ENCODE measurements around the gene SDR42E1. TPM values are rescaled to one million over a fixed set of nuclear protein-coding genes. Genes with fewer than 3 reads are reported as not detected.
"Not testable (repeated sequence)": the region's sequence is repeated elsewhere in the genome, so short reads cannot be mapped to it uniquely, and the experiment has no call there.

The SDR42E1 gene
- total RNA-seq, 4 donors from 2014 or later = under 0.01 to 0.59 (median 0.26) TPM

GRCh38 chr16:82016964-82017363 is 5.7 kb upstream of the SDR42E1 start:
- H3K27ac ChIP-seq = no peak overlapping the region
- H3K9me3 ChIP-seq = peaks cover 0 to 10% (median 3%) of the 10 kb centered on the region in 4 donors
- TF ChIP-seq, protein P1, sequence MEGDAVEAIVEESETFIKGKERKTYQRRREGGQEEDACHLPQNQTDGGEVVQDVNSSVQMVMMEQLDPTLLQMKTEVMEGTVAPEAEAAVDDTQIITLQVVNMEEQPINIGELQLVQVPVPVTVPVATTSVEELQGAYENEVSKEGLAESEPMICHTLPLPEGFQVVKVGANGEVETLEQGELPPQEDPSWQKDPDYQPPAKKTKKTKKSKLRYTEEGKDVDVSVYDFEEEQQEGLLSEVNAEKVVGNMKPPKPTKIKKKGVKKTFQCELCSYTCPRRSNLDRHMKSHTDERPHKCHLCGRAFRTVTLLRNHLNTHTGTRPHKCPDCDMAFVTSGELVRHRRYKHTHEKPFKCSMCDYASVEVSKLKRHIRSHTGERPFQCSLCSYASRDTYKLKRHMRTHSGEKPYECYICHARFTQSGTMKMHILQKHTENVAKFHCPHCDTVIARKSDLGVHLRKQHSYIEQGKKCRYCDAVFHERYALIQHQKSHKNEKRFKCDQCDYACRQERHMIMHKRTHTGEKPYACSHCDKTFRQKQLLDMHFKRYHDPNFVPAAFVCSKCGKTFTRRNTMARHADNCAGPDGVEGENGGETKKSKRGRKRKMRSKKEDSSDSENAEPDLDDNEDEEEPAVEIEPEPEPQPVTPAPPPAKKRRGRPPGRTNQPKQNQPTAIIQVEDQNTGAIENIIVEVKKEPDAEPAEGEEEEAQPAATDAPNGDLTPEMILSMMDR (IDR thresholded peaks at IDR 0.05) = no peak
- H3K27me3 ChIP-seq = no peaks in the 10 kb centered on the region
- peak in 1 of 2 donors; percentile 17 for DNase-seq (ENCODE audit: low spot score in 2 of 2)
- WGBS, 2 donors = 43 to 63% methylated on average over 2 of the region's 2 CpGs
- no peaks in the 10 kb centered on the region for H3K4me1 ChIP-seq
- H3K4me3 ChIP-seq = no peak overlapping the region
- H3K36me3 ChIP-seq = no peaks in the 10 kb centered on the region

DNA sequence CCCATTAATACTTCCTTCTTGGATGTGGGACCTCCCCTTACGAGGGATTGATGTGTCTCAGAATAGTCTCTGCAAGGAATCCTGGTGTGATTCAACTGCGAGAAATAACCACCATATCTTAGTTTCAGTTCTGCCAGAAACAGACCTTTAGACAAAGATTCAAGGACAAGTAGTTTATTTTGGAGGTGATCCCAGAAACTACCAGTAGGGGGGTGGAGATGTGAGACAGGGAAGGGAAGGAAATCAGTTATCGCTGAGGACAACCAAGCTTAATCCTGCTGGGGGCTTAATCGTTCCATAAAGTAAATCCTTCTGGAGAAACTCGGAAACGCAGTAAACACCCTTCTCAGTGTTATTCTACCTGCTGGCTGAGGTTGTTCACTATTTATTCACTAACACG is 5.0 kb upstream of the SDR42E1 start:
- peaks cover 0 to 10% (median 3%) of the 10 kb centered on the region in 4 donors for H3K9me3 ChIP-seq
- no peaks in the 10 kb centered on the region for H3K4me1 ChIP-seq
- H3K4me3 ChIP-seq = no peak overlapping the region
- peak in 1 of 2 donors; percentile 14 for DNase-seq (ENCODE audit: low spot score in 2 of 2)
- TF ChIP-seq EP300 (IDR thresholded peaks at IDR 0.05) (no peak), POLR2A (IDR thresholded peaks at IDR 0.05) (no peak)
- TF ChIP-seq, protein P1 (IDR thresholded peaks at IDR 0.05) = no peak
- peak overlapping the region in 2 of 4 donors; percentile 16 to 17 for H3K27ac ChIP-seq
- WGBS, 2 donors = 38 to 43% methylated on average over 7 of the region's 7 CpGs
- peaks cover 0 to 4% of the 10 kb centered on the region in 2 donors for H3K27me3 ChIP-seq
- H3K36me3 ChIP-seq = no peaks in the 10 kb centered on the region

- TF ChIP-seq, protein P1 (IDR thresholded peaks at IDR 0.05) = no peak
- no peak for TF ChIP-seq EP300 (IDR thresholded peaks at IDR 0.05)
- no peak for TF ChIP-seq POLR2A (IDR thresholded peaks at IDR 0.05)
- DNase-seq (ENCODE audit: low spot score in 2 of 2) = no peak
- Histone ChIP-seq H3K27ac (no peak overlapping the region), H3K4me1 (no peaks in the 10 kb centered on the region), H3K36me3 (no peaks in the 10 kb centered on the region), H3K4me3 (no peak overlapping the region), H3K9me3 (peaks cover 0 to 24% (median 3%) of the 10 kb centered on the region in 4 donors), H3K27me3 (peaks cover 0 to 11% of the 10 kb centered on the region in 2 donors)
- 92 to 96% methylated on average over 2 of the region's 2 CpGs for WGBS, 2 donors
Observed at GRCh38 chr16:82013139-82013538, 1.9 kb upstream of the SDR42E1 start.

DNA sequence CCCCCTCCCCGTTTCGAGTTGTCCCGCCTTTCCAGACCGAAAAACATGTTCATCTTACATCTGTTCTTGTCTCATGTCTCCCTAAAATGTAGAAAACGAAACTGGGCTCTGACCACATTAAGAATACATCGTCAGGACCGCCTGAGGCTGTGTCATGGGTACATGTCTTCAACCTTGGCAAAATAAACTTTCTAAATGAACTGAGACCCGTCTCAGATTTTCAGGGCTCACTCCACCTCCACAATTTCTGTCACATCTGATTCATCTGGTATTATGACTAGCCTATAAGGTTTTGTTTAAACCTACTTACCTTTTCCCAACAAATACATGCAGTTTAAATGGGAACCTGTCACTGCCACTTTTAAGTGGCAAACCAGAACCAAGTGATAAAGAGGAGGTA is 621 bp downstream of the SDR42E1 start:
- H3K4me1 ChIP-seq = no peaks in the 10 kb centered on the region
- no peak overlapping the region for H3K27ac ChIP-seq
- no peaks in the 10 kb centered on the region for H3K36me3 ChIP-seq
- TF ChIP-seq POLR2A (IDR thresholded peaks at IDR 0.05) (no peak), EP300 (IDR thresholded peaks at IDR 0.05) (no peak)
- TF ChIP-seq, protein P1 (IDR thresholded peaks at IDR 0.05) = no peak
- peaks cover 0 to 11% of the 10 kb centered on the region in 2 donors for H3K27me3 ChIP-seq
- peak overlapping the region in 2 of 4 donors; percentile 38 to 58 for H3K4me3 ChIP-seq
- peaks cover 0 to 24% (median 3%) of the 10 kb centered on the region in 4 donors for H3K9me3 ChIP-seq
- no peak for DNase-seq (ENCODE audit: low spot score in 2 of 2)
- WGBS, 2 donors = 84 to 86% methylated on average over 8 of the region's 8 CpGs

- not testable (repeated sequence) for H3K4me1 ChIP-seq; H3K27ac ChIP-seq; DNase-seq (ENCODE audit: low spot score in 2 of 2); H3K4me3 ChIP-seq; H3K36me3 ChIP-seq
- Histone ChIP-seq H3K9me3 (peaks cover 0 to 18% (median under 1%) of the 10 kb centered on the region in 4 donors), H3K27me3 (peaks cover 0 to 11% of the 10 kb centered on the region in 2 donors)
- 88 to 91% methylated on average over 4 of the region's 4 CpGs for WGBS, 2 donors
Observed at GRCh38 chr16:82009789-82010188, 1.5 kb downstream of the SDR42E1 start.

All from tibial nerve (tissue), 4 donors.